ENCODE results near the gene FIBCD1.

GRCh38 chr9:130880599-130881220 is 58.3 kb downstream of the FIBCD1 start:
- TF ChIP-seq ZNF146 (CRISPR knock-in tag; IDR thresholded peaks at IDR 0.05; ENCODE audit: unreplicated experiment) (no peak), FOXK2 (conservative IDR thresholded peaks at IDR 0.05 in 1 of 2, IDR thresholded peaks at IDR 0.05 in 1 of 2; ENCODE audit: low read depth in 2 of 2) (no peak), CHD1 (IDR thresholded peaks at IDR 0.05; ENCODE audit: low read length) (no peak)
- TF ChIP-seq, protein P1, sequence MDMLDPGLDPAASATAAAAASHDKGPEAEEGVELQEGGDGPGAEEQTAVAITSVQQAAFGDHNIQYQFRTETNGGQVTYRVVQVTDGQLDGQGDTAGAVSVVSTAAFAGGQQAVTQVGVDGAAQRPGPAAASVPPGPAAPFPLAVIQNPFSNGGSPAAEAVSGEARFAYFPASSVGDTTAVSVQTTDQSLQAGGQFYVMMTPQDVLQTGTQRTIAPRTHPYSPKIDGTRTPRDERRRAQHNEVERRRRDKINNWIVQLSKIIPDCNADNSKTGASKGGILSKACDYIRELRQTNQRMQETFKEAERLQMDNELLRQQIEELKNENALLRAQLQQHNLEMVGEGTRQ (CRISPR knock-in tag; IDR thresholded peaks at IDR 0.05) = no peak

All from K562 (cell line).